A204.1 (cell line): ENCODE measurements around the gene PKD1.

Experiments
- FAIRE-seq: peaks from 2 replicates; lab custom pipeline; 2012; peaks lifted over from hg19 to GRCh38; lab: Jason Lieb, UNC

PKD1 gene

DNA sequence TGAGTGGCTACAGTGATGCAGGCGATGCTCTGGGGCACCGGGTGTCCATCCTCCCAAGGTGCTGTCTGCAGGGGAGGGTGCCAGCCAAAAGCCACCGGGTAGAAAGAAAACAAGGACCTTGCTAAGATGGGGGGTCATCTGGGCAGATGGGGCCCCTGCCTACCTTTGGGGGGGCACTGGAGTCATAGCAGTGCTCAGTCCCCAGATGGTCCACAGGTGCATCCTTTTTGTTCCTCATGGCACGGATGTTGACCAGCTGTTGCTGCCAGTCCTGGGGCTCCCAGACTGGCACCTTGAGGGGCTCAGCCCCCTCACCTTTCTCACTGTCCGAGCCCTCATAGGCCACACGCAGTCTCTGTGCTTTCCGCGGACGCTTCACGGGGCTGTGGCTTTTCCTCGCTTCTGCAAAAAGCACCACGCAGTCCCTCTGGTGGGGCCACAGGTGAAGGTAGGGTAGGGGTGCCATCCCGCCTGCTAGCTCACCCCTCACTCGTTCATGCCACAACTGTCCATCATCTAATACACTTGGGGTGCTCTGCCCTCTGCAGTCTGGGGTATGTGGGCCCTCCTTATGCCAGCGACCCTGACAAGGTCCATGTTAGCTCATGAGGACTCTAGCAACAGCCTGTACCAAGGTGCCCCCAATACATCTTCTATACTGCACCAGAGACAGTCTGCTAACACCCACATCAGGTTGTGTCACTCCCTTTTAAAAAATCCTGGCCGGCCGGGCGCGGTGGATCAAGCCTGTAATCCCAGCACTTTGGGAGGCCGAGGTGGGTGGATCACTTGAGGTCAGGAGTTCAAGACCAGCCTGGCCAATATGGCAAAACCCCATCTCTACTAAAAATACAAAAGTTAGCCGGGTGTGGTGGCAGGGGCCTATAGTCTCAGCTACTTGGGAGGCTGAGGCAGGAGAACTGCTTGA is 89.5 kb downstream of the PKD1 start:
- no peak for FAIRE-seq

DNA sequence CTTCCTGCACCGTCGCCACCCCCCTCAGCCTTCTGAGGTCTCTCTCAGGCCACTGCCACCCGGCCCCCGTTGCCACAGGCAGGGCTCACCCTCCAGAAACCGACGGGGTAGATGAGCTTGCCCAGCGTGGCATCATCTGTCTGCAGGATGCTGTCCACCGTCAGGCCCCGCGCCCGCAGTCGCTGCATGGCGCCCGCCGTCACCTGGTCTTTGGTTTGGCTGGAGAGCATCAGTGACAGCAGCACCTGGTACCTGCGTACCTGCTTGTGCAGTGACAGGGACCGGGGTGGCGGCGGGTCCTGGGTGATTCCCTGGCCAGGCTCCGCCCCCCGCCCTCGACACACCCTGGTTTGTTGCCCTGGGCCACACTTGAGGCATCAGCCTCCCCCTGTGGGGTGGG is 91.2 kb downstream of the PKD1 start:
- no peak for FAIRE-seq

DNA sequence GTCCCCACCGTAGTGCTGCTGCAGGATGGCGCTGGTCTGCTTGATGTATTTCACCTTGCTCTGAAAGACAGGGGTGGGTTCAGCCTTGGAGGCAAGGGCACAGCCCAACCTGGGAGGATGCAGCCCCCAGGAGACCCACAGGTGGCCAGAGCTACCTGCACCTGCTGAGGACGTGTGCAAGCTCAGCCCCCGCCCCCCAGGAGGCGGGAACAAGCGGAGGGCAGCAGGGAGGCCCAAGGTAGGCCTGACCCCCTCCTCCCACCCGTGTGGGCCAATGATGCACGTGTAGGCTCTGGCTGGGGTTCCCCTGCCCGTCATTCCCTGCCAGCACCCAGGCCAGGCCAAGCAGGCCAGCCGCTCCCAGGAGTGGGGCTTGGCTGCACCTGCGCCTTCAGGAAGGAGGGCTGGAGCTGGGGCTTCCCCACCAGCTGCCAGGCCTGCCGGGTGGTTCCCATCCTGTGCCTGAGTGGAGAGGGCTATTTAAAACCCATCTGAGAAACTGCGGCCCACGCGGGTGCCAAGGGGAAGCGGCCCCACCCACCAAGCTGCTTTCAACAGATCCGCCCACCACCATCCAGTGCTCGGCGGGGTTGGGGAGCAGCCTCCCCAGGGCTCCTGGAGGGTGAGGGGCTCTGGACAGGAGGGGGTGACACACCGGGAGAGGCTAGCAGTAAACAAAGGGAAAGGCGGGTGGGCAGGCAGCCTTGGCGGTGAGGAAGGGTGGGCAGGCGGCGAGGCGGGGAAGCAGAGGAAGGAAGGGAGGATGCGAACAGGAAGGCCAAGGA is 91.8 kb downstream of the PKD1 start:
- FAIRE-seq, result no peak

DNA sequence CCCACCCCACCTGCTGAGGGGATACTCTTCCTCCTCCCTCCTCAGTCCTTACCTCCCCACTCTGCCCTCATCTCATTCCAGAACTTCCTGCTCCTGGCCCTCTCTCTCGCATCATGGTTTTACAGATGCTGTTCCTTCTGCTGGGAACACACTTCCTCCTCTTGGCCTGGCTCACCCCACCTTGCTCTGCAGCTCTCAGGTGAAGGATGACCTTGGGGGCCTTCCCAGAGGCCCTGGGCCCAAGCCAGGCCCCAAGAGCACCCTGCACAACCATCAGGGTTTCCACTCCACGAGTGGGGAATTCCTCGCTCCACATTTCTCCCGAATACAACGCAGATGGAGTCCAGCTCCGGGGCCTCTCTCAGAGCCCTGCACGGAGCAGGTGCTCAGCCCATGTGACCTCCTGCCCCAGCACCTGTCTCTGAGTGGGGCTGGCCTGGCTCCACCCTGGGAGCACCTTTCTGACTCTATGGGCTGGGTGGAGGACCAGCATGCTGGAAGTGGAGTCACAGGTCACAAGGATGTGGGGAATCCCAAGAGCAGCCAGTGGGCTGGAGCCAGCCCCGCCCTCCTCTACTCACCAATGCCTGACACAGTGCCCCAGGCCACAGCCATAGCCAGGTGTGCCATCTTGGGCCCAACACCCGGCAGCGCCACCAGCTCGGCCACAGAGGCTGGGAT is 92.6 kb downstream of the PKD1 start:
- no peak for FAIRE-seq

DNA sequence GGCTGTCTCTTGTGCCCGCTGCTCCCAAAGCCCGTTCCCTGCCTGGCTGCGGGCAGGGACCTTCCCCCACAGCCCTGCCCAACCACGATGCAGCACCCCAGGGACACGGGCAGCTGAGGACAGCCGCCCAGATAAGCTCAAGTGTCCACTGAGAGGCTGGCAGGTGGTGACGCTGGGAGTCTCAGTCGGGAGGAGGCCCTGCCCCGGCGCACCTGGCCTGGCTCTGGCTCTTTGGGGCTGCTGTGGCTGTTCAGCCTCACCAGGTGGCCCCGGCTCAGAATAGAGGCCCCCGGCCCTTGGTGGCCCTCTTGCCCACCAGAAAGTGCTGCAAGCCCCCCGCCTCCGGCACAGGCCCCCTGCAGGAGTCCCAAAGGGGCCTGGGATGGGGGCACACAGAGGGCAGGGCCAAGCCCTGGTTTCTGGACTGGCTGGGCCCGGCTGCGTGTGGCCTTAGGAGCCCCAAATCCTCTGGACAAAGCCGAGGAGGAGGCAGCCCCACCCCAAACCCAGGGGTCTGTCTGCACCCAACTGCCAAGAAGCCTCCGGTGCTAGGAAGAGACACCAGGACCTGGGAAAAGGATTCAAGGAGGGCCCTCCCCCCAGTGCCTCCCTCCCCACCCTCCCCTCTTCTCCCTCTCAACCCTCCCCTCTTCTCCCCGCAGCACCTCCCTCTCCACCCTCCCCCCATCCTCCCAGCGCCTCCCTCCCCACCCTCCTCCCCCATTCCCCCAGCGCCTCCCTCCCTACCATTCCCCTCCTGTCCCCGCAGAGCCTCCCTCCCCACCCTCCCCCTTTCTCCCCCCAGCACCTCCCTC is 93.3 kb downstream of the PKD1 start:
- FAIRE-seq, result no peak

DNA sequence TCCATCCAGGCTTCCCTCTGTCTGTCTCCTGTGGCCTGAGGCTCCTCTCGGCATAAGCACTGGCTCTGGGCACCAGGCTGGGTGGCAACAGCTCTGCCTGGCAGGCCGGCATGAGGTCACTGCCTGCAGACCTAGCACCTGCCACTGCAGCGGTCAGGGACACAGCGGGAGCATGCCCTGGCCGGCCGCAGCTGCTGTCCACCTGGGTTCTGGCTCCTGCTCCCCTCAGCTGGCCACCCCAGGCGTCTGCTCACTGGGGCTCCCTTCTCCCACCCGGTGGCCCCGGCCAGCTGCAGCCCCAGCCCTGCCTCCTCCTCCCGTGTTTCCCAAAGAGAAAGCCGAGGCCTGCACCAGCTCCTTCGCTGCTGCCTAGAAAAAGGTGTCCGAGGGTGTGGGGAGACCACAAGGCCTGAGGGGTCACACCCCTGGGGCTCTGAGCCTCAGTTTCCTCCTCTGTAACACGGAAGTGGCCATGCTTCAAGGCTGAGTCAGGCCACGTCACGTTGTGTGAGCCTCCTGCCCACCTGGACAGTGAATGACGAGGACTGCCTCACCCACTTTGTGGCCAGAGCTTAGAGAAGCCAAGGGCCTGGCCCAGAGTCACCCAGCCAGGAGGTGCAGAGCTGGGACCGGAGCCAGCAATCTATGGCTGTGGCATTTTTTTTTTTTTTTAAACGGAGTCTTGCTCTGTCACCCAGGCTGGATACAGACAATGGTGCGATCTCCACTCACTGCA is 94.7 kb downstream of the PKD1 start:
- no peak for FAIRE-seq

DNA sequence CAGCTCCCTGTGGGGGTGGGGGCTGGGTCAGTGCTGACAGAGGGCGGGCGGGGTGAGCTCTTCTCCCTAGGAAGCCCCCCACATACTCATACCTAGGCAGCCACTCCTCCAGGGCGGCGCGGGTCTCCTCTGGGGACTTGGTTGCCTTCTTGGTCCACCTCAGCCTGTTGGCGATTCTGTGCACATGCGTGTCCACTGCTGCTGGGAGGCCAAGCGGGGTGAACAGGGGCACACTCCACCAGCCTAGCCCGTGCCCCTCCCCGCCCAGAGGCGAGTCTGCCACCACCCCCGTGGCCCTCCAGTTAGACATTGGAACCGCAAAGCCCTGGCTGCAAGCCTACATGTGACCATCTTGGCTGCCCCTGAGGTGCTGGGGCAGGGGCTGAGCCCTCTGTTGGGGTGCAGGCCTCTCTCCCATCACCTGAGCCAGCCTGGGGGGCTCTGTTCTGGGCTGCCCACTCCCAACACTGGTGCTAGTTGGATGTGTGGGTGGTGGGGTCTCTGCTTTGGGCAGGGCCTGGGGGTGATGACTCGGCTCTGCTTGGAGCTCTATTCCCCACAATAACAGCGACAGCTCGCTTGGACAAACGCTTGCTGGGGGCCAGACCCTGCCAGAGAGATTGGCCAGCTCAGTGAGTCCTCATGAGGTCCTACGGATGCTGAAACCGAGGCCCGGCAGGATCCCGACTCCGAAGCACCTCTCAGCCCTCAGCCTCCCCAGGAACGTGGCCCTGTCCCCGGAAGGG is 95.5 kb downstream of the PKD1 start:
- no peak for FAIRE-seq

DNA sequence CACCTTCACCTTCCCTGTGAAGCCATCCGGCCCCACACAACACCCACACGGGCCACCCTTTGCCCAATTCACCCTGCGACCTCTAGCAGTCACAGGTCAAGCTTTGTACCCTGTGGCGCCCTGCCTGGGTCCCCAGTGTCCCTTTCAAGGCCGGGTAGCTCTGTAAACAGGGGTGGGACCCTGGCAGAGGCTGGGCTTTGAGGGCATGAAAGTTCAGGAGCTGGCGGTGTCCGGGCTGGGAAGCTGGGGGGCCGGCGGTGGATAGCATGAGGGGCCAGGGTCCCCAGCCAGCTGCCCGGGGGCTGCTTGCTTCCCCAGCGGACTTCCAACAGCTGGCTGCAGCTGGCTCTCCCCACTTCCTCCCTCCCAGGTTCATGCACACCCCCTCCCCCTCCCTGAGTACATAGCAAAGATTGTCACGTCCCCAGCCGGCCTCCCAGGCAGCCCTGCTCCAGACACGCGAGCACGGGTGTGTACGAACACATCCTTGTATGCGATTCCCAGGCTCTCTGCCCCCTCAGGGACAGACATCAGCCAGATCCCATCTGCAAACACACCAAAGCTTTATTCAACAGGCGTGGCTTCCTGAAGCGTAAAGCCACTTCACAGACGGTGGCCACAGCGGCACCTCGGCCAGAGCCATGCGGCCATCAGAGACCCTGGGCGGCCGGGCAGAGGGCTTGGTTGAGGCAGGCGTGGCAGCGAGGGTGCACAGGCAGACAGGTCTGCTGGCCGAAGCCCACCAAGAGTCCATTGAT is 96.2 kb downstream of the PKD1 start:
- FAIRE-seq, result no peak
